GM12878 (cell line): ENCODE results near the gene GLRA1.

Experiments
- BRCA1 ChIP-seq: IDR thresholded peaks from 2 replicates; pipeline ENCODE4 v1.6.1; 2011; ENCODE audit warnings: low read depth, low read length, improper control_type of control experiment
- CHD2 ChIP-seq: IDR thresholded peaks from 2 replicates; pipeline ENCODE4 v1.6.1; 2011; ENCODE audit warnings: low read depth, low read length, improper control_type of control experiment, borderline replicate concordance
- CTCF ChIP-seq, 3 experiments: IDR thresholded peaks in 2 of 3; conservative IDR thresholded peaks in 1 of 3; 2 replicates each; pipeline ENCODE4 v1.5.1; 2011; ENCODE audit warnings: low read depth in 3 of 3, low read length in 3 of 3, mild to moderate bottlenecking in 3 of 3, control low read depth in 2 of 3, moderate library complexity in 2 of 3, inconsistent platforms in 1 of 3, mixed read lengths in 1 of 3; ENCODE audit not compliant: control insufficient read depth in 2 of 3, insufficient read depth in 1 of 3; ENCODE audit errors: extremely low read depth in 1 of 3
- ESRRA ChIP-seq: IDR thresholded peaks from 2 replicates; pipeline ENCODE4 v1.6.1; 2012; ENCODE audit warnings: mild to moderate bottlenecking, low read length, improper control_type of control experiment
- NR2C1 ChIP-seq: fragments of 450-650 bp; IDR thresholded peaks from 2 replicates; pipeline ENCODE4 v1.6.1; 2017; ENCODE audit warnings: antibody characterized with exemption, mild to moderate bottlenecking, moderate library complexity

DNA sequence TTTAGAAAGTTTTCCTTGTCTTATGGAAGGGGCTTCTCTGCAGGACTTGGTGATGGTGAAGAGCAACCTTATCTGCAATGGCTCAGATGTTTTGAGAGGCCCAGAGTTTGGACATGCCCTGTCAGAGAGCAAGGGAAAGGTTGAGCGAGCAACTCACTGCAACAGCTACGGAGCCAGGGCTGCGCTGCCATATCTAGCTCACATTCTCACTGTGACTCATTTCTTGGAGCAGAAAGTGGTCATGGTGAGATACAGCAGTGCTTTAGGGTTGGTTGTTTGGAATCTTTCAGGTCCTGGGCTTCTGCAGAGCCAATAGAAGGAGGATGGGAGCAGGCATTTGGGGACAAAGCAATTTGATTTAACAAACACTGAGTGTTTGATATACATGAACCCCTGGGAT is 12.3 kb downstream of the GLRA1 start:
- TF ChIP-seq CHD2 = no peak
- TF ChIP-seq ESRRA = no peak
- no peak for TF ChIP-seq BRCA1
- no peak for TF ChIP-seq NR2C1
- TF ChIP-seq CTCF (IDR thresholded peaks at IDR 0.05 in 2 of 3, conservative IDR thresholded peaks at IDR 0.05 in 1 of 3; ENCODE audit: control insufficient read depth in 2 of 3, extremely low read depth in 1 of 3, insufficient read depth in 1 of 3, low read depth in 3 of 3, low read length in 3 of 3) = no peak
